ENCODE measurements around the gene KIF2C.

GRCh38 chr1:44783697-44784093, 44.1 kb downstream of the KIF2C start:
- TF ChIP-seq CTCF (conservative IDR thresholded peaks at IDR 0.05; ENCODE audit: low read depth, low read length) (no peak), RAD21 (IDR thresholded peaks at IDR 0.05; ENCODE audit: low read length) (no peak)

Data from IMR-90 (cell line).